ENCODE results near the gene GATAD2A.
"Not testable (repeated sequence)": the region's sequence is repeated elsewhere in the genome, so short reads cannot be mapped to it uniquely, and the experiment has no call there.

The GATAD2A gene

GRCh38 chr19:19388568-19389555 lies 16.6 kb upstream of the GATAD2A start:
- DNase-seq (ENCODE audit: low read depth in 3 of 3) = no peak

GRCh38 chr19:19389683-19390082 lies 15.8 kb upstream of the GATAD2A start:
- not testable (repeated sequence) for DNase-seq (ENCODE audit: low read depth in 3 of 3)

GRCh38 chr19:19394333-19394732 lies 11.1 kb upstream of the GATAD2A start:
- DNase-seq (ENCODE audit: low read depth in 3 of 3) = not testable (repeated sequence)

- no peak for DNase-seq (ENCODE audit: low read depth in 3 of 3)
Observed at GRCh38 chr19:19399733-19400433, 5.6 kb upstream of the GATAD2A start.

- DNase-seq (ENCODE audit: low read depth in 3 of 3) = no peak
Observed at GRCh38 chr19:19402656-19403372, 2.7 kb upstream of the GATAD2A start.

GRCh38 chr19:19403373-19403901 lies 2.0 kb upstream of the GATAD2A start:
- DNase-seq (ENCODE audit: low read depth in 3 of 3) = peak in 1 of 3 experiments; percentile 9

- peak; percentile 25 to 36 (median 31) for DNase-seq (ENCODE audit: low read depth in 3 of 3)
Observed at GRCh38 chr19:19405971-19406877, 749 bp downstream of the GATAD2A start.

GRCh38 chr19:19406878-19407632 lies 1.6 kb downstream of the GATAD2A start:
- DNase-seq (ENCODE audit: low read depth in 3 of 3) = peak in 2 of 3 experiments; percentile 22 to 31

- no peak for DNase-seq (ENCODE audit: low read depth in 3 of 3)
Observed at GRCh38 chr19:19407633-19407930, 2.1 kb downstream of the GATAD2A start.

- no peak for DNase-seq (ENCODE audit: low read depth in 3 of 3)
Observed at GRCh38 chr19:19409205-19409604, 3.7 kb downstream of the GATAD2A start.

GRCh38 chr19:19409631-19410030 lies 4.2 kb downstream of the GATAD2A start:
- DNase-seq (ENCODE audit: low read depth in 3 of 3) = no peak

- DNase-seq (ENCODE audit: low read depth in 3 of 3) = no peak
Observed at GRCh38 chr19:19410553-19411550, 5.4 kb downstream of the GATAD2A start.

- DNase-seq (ENCODE audit: low read depth in 3 of 3) = no peak
Observed at GRCh38 chr19:19416280-19416679, 10.8 kb downstream of the GATAD2A start.

GRCh38 chr19:19417046-19417445 lies 11.6 kb downstream of the GATAD2A start:
- no peak for DNase-seq (ENCODE audit: low read depth in 3 of 3)

GRCh38 chr19:19417628-19418245 lies 12.3 kb downstream of the GATAD2A start:
- no peak for DNase-seq (ENCODE audit: low read depth in 3 of 3)

GRCh38 chr19:19418555-19419260 lies 13.2 kb downstream of the GATAD2A start:
- no peak for DNase-seq (ENCODE audit: low read depth in 3 of 3)

GRCh38 chr19:19420570-19421298 lies 15.3 kb downstream of the GATAD2A start:
- no peak for DNase-seq (ENCODE audit: low read depth in 3 of 3)
